Breast epithelium (tissue), 4 donors: ENCODE data around the gene HSBP1. TPM values are rescaled to one million over a fixed set of nuclear protein-coding genes. Genes with fewer than 3 reads are reported as not detected.

ENCODE experiments used
- DNase-seq, 2 donors: peaks; one replicate each; pipeline ENCODE4 v3.0.0-alpha.2; 2019; ENCODE audit warnings: low spot score in 2 of 2
- H3K27ac ChIP-seq, 2 donors: fragments of 200-600 bp; sonication (generic) in 1 of 2; one replicate each; pipeline ENCODE4 v1.5.1; 2016 to 2019; ENCODE audit warnings: mild to moderate bottlenecking in 1 of 2
- H3K27me3 ChIP-seq, 2 donors: fragments of 200-600 bp; sonication (generic) in 1 of 2; one replicate each; pipeline versions ENCODE4 v1.5.1 to v1.6.0; 2017 to 2019; ENCODE audit warnings: control low read depth in 1 of 2, mild to moderate bottlenecking in 1 of 2
- H3K36me3 ChIP-seq: fragments of 200-600 bp; one replicate; pipeline ENCODE4 v1.5.1; 2019
- H3K4me1 ChIP-seq, 2 donors: fragments of 200-600 bp; sonication (generic); one replicate each; pipeline ENCODE4 v1.5.1; 2016 to 2019; ENCODE audit warnings: control low read depth in 1 of 2
- H3K4me3 ChIP-seq, 3 donors: fragments of 200-600 bp; sonication (generic); 1 replicate in 2 of 3; 2 replicates in 1 of 3; pipeline ENCODE4 v1.5.1; 2016 to 2019; ENCODE audit warnings: mild to moderate bottlenecking in 3 of 3, moderate library complexity in 2 of 3
- H3K9me3 ChIP-seq, 2 donors: fragments of 200-600 bp; sonication (generic) in 1 of 2; one replicate each; pipeline ENCODE4 v1.5.1; 2016 to 2019; ENCODE audit warnings: control low read depth in 1 of 2
- POLR2A ChIP-seq: fragments of 450-650 bp; IDR thresholded peaks from one replicate; pipeline ENCODE4 v1.6.1; 2016; ENCODE audit warnings: antibody characterized with exemption, mild to moderate bottlenecking, moderate library complexity
- POLR2AphosphoS5 ChIP-seq, 3 donors: sonication (generic); formaldehyde crosslinking; IDR thresholded peaks; one replicate each; pipeline ENCODE4 v1.6.1; 2017; ENCODE audit warnings: antibody characterized with exemption in 3 of 3
- intact Hi-C: fragments of 100-400 bp; cut with DNase I; formaldehyde crosslinking; loops from one replicate; pipeline ENCODE4 v1.15.1; 2023; ENCODE audit warnings: low total_unique reads
- total RNA-seq, 3 donors: library from RNA; depleted of rRNA; stranded (reverse); fragments of >200 nt; gene quantifications; one replicate each; pipeline ENCODE4 v1.1.0, GENCODE V29; 2016
- TF ChIP-seq, protein P1 (sequence below), 3 donors: fragments of 450-650 bp; IDR thresholded peaks; one replicate each; pipeline ENCODE4 v1.5.1; 2016 to 2017; ENCODE audit warnings: antibody characterized with exemption in 3 of 3, mild to moderate bottlenecking in 3 of 3, moderate library complexity in 3 of 3

HSBP1 gene
- total RNA-seq, 3 donors from 2014 or later, result 20.2 to 34.7 (median 29.7) TPM

DNA sequence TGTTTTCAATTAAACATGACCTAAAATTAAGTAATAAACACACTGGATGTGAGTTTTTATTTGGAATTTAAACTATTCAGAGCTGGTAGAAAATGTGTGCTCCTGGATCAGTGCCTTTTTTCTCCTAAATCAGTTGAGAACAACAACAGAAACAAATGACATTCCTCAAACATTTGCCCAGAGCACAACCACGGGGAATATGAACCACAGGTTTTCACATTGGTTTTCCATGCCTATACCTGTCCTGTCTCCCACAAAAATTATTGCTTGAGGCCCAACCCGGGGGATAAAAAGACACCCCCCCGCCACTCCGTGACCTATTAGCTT is 6.8 kb downstream of the HSBP1 start:
- Histone ChIP-seq H3K27me3 (no peaks in the 10 kb centered on the region), H3K36me3 (no peaks in the 10 kb centered on the region), H3K4me1 (no peaks in the 10 kb centered on the region), H3K27ac (no peak overlapping the region), H3K4me3 (no peak overlapping the region), H3K9me3 (no peaks in the 10 kb centered on the region)
- DNase-seq, result no peak
- no peak for TF ChIP-seq POLR2AphosphoS5 (IDR thresholded peaks at IDR 0.05)
- TF ChIP-seq, protein P1, sequence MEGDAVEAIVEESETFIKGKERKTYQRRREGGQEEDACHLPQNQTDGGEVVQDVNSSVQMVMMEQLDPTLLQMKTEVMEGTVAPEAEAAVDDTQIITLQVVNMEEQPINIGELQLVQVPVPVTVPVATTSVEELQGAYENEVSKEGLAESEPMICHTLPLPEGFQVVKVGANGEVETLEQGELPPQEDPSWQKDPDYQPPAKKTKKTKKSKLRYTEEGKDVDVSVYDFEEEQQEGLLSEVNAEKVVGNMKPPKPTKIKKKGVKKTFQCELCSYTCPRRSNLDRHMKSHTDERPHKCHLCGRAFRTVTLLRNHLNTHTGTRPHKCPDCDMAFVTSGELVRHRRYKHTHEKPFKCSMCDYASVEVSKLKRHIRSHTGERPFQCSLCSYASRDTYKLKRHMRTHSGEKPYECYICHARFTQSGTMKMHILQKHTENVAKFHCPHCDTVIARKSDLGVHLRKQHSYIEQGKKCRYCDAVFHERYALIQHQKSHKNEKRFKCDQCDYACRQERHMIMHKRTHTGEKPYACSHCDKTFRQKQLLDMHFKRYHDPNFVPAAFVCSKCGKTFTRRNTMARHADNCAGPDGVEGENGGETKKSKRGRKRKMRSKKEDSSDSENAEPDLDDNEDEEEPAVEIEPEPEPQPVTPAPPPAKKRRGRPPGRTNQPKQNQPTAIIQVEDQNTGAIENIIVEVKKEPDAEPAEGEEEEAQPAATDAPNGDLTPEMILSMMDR (IDR thresholded peaks at IDR 0.05), result no peak
- intact Hi-C loops, result no loop called here

DNA sequence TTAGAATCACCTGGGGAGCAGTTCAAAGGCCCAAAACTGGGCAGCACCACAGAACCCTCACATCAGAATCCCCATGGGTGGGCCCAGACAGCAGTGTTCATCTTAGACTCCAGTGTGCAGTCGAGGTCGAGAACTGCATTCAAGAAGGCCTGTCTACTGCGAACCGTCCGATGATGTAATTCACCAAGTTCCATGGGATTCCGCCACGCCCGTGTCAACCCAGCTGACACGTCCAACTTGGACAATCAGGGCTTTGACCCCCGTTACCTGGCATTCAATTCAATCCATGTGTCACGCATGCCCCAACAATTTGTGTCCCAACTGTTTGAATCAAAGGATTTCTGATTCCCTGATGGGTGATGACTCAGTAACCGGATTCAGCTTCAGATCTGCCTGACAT is 9.2 kb downstream of the HSBP1 start:
- Histone ChIP-seq H3K4me3 (no peak overlapping the region), H3K36me3 (no peaks in the 10 kb centered on the region), H3K4me1 (no peaks in the 10 kb centered on the region), H3K27ac (no peak overlapping the region), H3K9me3 (no peaks in the 10 kb centered on the region), H3K27me3 (no peaks in the 10 kb centered on the region)
- no peak for TF ChIP-seq POLR2A
- TF ChIP-seq, protein P1 (IDR thresholded peaks at IDR 0.05), result no peak
- no peak for TF ChIP-seq POLR2AphosphoS5 (IDR thresholded peaks at IDR 0.05)
- intact Hi-C loops, result no loop called here
- DNase-seq, result no peak

DNA sequence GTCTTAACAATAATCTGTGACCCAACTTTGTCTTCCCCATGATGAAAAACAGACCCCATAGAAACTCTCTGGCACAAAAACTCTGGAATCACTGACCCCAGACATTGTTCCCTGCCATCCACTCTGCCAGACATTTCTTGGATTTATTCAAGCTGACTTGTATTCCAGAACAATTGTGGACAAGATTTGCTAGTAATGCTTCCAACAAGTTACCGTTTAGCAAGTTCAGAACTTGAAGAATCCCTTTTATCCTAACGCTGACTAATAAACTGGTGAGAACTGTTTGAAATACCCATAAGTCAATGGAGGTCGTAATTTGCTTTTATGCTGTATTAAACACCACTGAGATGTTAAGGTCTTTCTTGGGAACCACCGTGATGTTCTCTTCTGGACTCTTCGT is 10.5 kb downstream of the HSBP1 start:
- no peak for DNase-seq
- H3K4me1 ChIP-seq, result no peaks in the 10 kb centered on the region
- no peaks in the 10 kb centered on the region for H3K9me3 ChIP-seq
- no peak overlapping the region for H3K4me3 ChIP-seq
- H3K36me3 ChIP-seq, result no peaks in the 10 kb centered on the region
- TF ChIP-seq POLR2AphosphoS5 (IDR thresholded peaks at IDR 0.05) (no peak), POLR2A (no peak)
- TF ChIP-seq, protein P1 (IDR thresholded peaks at IDR 0.05), result no peak
- intact Hi-C loops, result no loop called here
- H3K27me3 ChIP-seq, result no peaks in the 10 kb centered on the region
- no peak overlapping the region for H3K27ac ChIP-seq

DNA sequence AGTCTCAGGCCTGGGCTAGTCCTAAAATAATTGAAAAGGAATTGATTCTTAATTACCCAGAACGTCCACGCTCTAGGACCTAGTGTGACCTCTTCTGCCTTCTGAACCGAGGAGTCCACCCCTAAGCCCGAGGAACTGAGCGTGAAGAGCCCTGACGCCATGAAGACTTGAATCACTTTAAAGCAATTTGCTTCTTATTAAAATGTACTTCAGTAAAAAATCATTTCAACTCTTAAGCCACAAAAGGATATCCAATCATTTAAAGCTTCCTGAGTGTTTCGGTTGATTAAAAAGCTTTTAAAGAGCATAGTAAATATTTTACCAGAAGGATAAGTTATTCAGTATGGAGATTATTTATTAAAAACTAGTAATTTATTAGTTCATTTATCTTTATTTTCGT is 11.6 kb downstream of the HSBP1 start:
- Histone ChIP-seq H3K4me3 (no peak overlapping the region), H3K27ac (no peak overlapping the region), H3K4me1 (no peaks in the 10 kb centered on the region), H3K9me3 (no peaks in the 10 kb centered on the region), H3K27me3 (no peaks in the 10 kb centered on the region), H3K36me3 (no peaks in the 10 kb centered on the region)
- TF ChIP-seq POLR2AphosphoS5 (IDR thresholded peaks at IDR 0.05) (no peak), POLR2A (no peak)
- TF ChIP-seq, protein P1 (IDR thresholded peaks at IDR 0.05), result no peak
- DNase-seq, result no peak
- intact Hi-C loops, result no loop called here

DNA sequence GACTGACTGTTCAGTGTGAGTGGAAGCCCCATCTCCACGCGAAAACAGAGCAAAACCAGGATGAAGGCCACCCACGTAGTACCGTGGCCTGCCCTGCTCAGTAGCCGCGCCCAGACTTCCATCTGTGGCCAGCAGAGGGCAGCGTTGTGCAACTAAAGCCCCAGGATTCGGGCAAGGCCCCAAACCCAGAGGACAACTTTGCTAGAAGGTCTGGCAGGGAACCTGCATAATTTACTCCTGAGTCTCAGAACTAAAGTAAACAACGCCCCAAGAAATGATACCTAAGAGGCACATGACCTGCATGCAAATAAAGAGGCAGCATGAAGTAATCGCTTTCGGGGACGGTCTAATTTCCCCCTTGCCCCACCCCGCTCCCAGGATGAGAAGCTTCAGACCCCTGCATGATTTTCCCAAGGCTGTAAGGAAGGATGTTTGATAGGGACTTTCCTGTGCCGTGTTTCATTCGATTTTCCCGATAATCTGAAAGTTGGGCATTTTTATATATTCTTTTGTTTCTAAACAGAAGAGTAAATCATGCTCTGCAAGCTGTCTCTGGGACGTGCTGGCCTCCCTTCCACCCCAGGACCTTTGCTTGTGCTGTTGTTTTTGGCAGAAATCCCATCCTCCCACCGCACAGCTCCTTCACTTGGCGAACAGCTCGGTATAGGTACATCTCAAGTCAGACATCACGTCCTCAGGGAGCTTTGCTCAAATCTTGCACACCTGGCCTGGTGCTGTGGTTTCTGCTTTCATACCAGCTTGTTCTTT is 18.6 kb downstream of the HSBP1 start:
- no peaks in the 10 kb centered on the region for H3K9me3 ChIP-seq
- no peaks in the 10 kb centered on the region for H3K36me3 ChIP-seq
- no peaks in the 10 kb centered on the region for H3K4me1 ChIP-seq
- H3K4me3 ChIP-seq, result no peak overlapping the region
- DNase-seq, result peak; percentile 78 to 93
- no peak overlapping the region for H3K27ac ChIP-seq
- no peaks in the 10 kb centered on the region for H3K27me3 ChIP-seq
- intact Hi-C loops, result loop anchor here (10.0 kb wide), 1 partner anchor 218 kb away; the partner anchor contains the start of gene SLC38A8
- TF ChIP-seq, protein P1 (IDR thresholded peaks at IDR 0.05), result peak; percentile 85 to 89 (median 87)
- no peak for TF ChIP-seq POLR2A
- peak in 2 of 3 donors; percentile 39 to 71 for TF ChIP-seq POLR2AphosphoS5 (IDR thresholded peaks at IDR 0.05)
